Stimulated activated CD4-positive, alpha-beta T cell treated with anti-CD3 and anti-CD28 coated beads, Interleukin-12 subunit alpha, Interleukin-12 subunit beta, amount 100 ng/mL, for 24 hours (primary cell): ENCODE data around the gene DOCK1.
"Not testable (repeated sequence)": the region's sequence is repeated elsewhere in the genome, so short reads cannot be mapped to it uniquely, and the experiment has no call there.

Source experiments
- DNase-seq, 2 experiments: peaks; one replicate each; pipeline ENCODE4 v3.0.0-alpha.2; 2020; ENCODE audit warnings: low read depth in 2 of 2

Gene DOCK1

GRCh38 chr10:126904818-126905701 lies at the start of gene DOCK1:
DOCK1 (plus strand) TSS chr10:126905428; CDS start chr10:126905518, 90 bp downstream.
- DNase-seq, result peak in 1 of 2 experiments; percentile 18

GRCh38 chr10:126857178-126857806 lies 47.9 kb upstream of the DOCK1 start:
- DNase-seq, result no peak

GRCh38 chr10:126867567-126868365 lies 37.5 kb upstream of the DOCK1 start:
- no peak for DNase-seq

- DNase-seq, result no peak
Observed at GRCh38 chr10:126868371-126868770, 36.9 kb upstream of the DOCK1 start.

- no peak for DNase-seq
Observed at GRCh38 chr10:126872135-126872534, 33.1 kb upstream of the DOCK1 start.

- DNase-seq, result no peak
Observed at GRCh38 chr10:126872768-126873167, 32.5 kb upstream of the DOCK1 start.

- DNase-seq, result no peak
Observed at GRCh38 chr10:126876456-126876855, 28.8 kb upstream of the DOCK1 start.

- no peak for DNase-seq
Observed at GRCh38 chr10:126877390-126877789, 27.8 kb upstream of the DOCK1 start.

- DNase-seq, result no peak
Observed at GRCh38 chr10:126878594-126878993, 26.6 kb upstream of the DOCK1 start.

GRCh38 chr10:126880926-126881325 lies 24.3 kb upstream of the DOCK1 start:
- no peak for DNase-seq

GRCh38 chr10:126882055-126882454 lies 23.2 kb upstream of the DOCK1 start:
- DNase-seq, result not testable (repeated sequence)

- DNase-seq, result not testable (repeated sequence)
Observed at GRCh38 chr10:126888436-126888835, 16.8 kb upstream of the DOCK1 start.

GRCh38 chr10:126889421-126889820 lies 15.8 kb upstream of the DOCK1 start:
- no peak for DNase-seq

GRCh38 chr10:126890797-126891196 lies 14.4 kb upstream of the DOCK1 start:
- DNase-seq, result not testable (repeated sequence)

- no peak for DNase-seq
Observed at GRCh38 chr10:126892226-126893175, 12.7 kb upstream of the DOCK1 start.

GRCh38 chr10:126893206-126893605 lies 12.0 kb upstream of the DOCK1 start:
- DNase-seq, result no peak

- DNase-seq, result no peak
Observed at GRCh38 chr10:126893841-126894240, 11.4 kb upstream of the DOCK1 start.

- DNase-seq, result no peak
Observed at GRCh38 chr10:126895214-126895781, 9.9 kb upstream of the DOCK1 start.

GRCh38 chr10:126898460-126898859 lies 6.8 kb upstream of the DOCK1 start:
- DNase-seq, result no peak

GRCh38 chr10:126899529-126899928 lies 5.7 kb upstream of the DOCK1 start:
- not testable (repeated sequence) for DNase-seq

- no peak for DNase-seq
Observed at GRCh38 chr10:126902157-126902556, 3.1 kb upstream of the DOCK1 start.
